Esophagus muscularis mucosa (tissue), 3 donors: ENCODE measurements around the gene CHRNA4.

Source experiments
- POLR2A ChIP-seq: fragments of 450-650 bp; IDR thresholded peaks from one replicate; pipeline ENCODE4 v1.6.1; 2017; ENCODE audit warnings: antibody characterized with exemption, moderate library complexity, mild to moderate bottlenecking, low read depth
- POLR2AphosphoS5 ChIP-seq, 2 donors: sonication (generic); formaldehyde crosslinking; IDR thresholded peaks; one replicate each; pipeline ENCODE4 v1.6.1; 2017; ENCODE audit warnings: antibody characterized with exemption in 2 of 2
- TF ChIP-seq, protein P1 (sequence below), 3 experiments: fragments of 200-600 bp in 2 of 3; fragments of 450-650 bp in 1 of 3; sonication (generic) in 2 of 3; IDR thresholded peaks; one replicate each; pipeline ENCODE4 v1.5.1; 2017 to 2019; ENCODE audit warnings: antibody characterized with exemption in 3 of 3, mild to moderate bottlenecking in 2 of 3, moderate library complexity in 1 of 3

DNA sequence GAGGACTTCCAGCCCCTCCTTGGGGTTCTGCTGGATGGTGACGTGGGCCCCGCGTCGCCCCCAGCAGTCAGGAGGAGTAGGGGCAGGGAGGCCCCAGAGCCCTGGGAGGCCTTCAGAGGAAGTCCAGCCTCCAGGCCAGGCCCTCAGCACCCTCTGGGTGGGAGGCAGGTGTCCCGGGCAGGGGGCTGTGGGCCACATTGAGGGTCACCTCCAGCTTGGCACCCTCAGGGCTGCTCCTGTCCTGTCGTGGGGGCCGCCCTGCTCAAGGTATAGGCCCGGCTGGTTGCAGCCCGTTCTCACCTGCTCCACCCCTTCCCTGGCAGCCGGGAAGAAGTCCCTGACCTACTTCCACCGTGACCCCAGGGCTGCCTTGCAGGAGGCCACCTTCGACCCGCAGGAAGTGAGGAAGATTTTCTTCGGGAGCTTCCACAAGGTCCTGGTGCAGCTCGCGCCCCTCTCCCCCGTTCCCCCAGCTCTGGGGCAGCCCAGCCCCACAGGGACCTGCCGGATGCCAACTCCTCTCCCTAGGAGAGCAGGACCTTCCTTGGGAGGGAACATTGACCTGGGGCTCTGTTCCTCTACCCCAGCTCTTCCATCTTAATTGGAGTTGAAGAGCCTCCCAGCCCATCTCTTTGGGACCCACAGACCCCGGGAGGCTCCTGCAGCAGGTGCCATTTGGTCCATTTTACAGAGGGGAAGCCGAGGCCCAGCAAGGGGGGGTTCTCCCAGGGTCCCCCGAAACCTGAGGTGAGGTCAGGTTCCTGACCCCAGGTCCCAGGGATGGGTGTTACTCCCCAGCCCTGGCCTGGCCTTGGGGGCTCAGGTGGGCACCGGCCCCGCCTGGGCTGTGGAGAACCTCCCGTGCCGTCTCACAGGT lies 41.7 kb downstream of the CHRNA4 start:
- TF ChIP-seq POLR2A (no peak), POLR2AphosphoS5 (IDR thresholded peaks at IDR 0.05) (no peak)
- TF ChIP-seq, protein P1, sequence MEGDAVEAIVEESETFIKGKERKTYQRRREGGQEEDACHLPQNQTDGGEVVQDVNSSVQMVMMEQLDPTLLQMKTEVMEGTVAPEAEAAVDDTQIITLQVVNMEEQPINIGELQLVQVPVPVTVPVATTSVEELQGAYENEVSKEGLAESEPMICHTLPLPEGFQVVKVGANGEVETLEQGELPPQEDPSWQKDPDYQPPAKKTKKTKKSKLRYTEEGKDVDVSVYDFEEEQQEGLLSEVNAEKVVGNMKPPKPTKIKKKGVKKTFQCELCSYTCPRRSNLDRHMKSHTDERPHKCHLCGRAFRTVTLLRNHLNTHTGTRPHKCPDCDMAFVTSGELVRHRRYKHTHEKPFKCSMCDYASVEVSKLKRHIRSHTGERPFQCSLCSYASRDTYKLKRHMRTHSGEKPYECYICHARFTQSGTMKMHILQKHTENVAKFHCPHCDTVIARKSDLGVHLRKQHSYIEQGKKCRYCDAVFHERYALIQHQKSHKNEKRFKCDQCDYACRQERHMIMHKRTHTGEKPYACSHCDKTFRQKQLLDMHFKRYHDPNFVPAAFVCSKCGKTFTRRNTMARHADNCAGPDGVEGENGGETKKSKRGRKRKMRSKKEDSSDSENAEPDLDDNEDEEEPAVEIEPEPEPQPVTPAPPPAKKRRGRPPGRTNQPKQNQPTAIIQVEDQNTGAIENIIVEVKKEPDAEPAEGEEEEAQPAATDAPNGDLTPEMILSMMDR (IDR thresholded peaks at IDR 0.05): no peak
